Measurements from ENCODE around the gene GCLM.
A peak's percentile ranks its signal among the peaks of the same experiment; 100 is the strongest.

GCLM gene

GRCh38 chr1:93880731-93881130, 28.5 kb downstream of the GCLM start:
- peaks cover 30% of the 10 kb centered on the region for H3K79me2 ChIP-seq (ENCODE audit: insufficient read depth, low read depth)
- H3K4me1 ChIP-seq (ENCODE audit: low read depth, poor library complexity, severe bottlenecking), result peaks cover 25% of the 10 kb centered on the region
- H3K9ac ChIP-seq, result no peak overlapping the region
- H3K36me3 ChIP-seq (ENCODE audit: insufficient read depth), result no peaks in the 10 kb centered on the region
- H3K4me3 ChIP-seq (IDR thresholded peaks at IDR 0.05; ENCODE audit: insufficient read depth, low read depth, low read length), result no peak overlapping the region
- no peak for TF ChIP-seq CTCF (conservative IDR thresholded peaks at IDR 0.05; ENCODE audit: low read depth, low read length)
- H3K27me3 ChIP-seq (ENCODE audit: insufficient read depth, low read depth), result no peaks in the 10 kb centered on the region
- no peak overlapping the region for H3K27ac ChIP-seq
- no peak overlapping the region for H2AFZ ChIP-seq (ENCODE audit: low read depth)
- no peak overlapping the region for H3K4me2 ChIP-seq
- H4K20me1 ChIP-seq (ENCODE audit: insufficient read depth), result no peaks in the 10 kb centered on the region

- peak within 1 kb of the TSS; percentile 86 for H2AFZ ChIP-seq (ENCODE audit: low read depth)
- H3K4me3 ChIP-seq (IDR thresholded peaks at IDR 0.05; ENCODE audit: insufficient read depth, low read depth, low read length), result peak within 1 kb of the TSS; percentile 57
- peaks cover 25% of the 10 kb centered on the region for H3K4me1 ChIP-seq (ENCODE audit: low read depth, poor library complexity, severe bottlenecking)
- H3K9ac ChIP-seq, result peak within 1 kb of the TSS; percentile 90
- no peak for TF ChIP-seq CTCF (conservative IDR thresholded peaks at IDR 0.05; ENCODE audit: low read depth, low read length)
- no peaks in the 10 kb centered on the region for H4K20me1 ChIP-seq (ENCODE audit: insufficient read depth)
- H3K4me2 ChIP-seq, result peak within 1 kb of the TSS; percentile 96
- no peaks in the 10 kb centered on the region for H3K36me3 ChIP-seq (ENCODE audit: insufficient read depth)
- no peaks in the 10 kb centered on the region for H3K27me3 ChIP-seq (ENCODE audit: insufficient read depth, low read depth)
- H3K27ac ChIP-seq, result peak within 1 kb of the TSS; percentile 85
- H3K79me2 ChIP-seq (ENCODE audit: insufficient read depth, low read depth), result peaks cover 30% of the 10 kb centered on the region
Observed at GRCh38 chr1:93878889-93879586, 30.2 kb downstream of the GCLM start, which contains the start of gene DNTTIP2. DNTTIP2 (minus strand) TSS chr1:93879206; CDS start chr1:93879148, 58 bp downstream.

- H3K9ac ChIP-seq, result peak overlapping the region; percentile 90
- H2AFZ ChIP-seq (ENCODE audit: low read depth), result peak overlapping the region; percentile 86
- H3K4me2 ChIP-seq, result peak overlapping the region; percentile 88
- peak overlapping the region; percentile 85 for H3K27ac ChIP-seq
- H3K36me3 ChIP-seq (ENCODE audit: insufficient read depth), result no peaks in the 10 kb centered on the region
- no peaks in the 10 kb centered on the region for H4K20me1 ChIP-seq (ENCODE audit: insufficient read depth)
- H3K4me1 ChIP-seq (ENCODE audit: low read depth, poor library complexity, severe bottlenecking), result peaks cover 25% of the 10 kb centered on the region
- H3K4me3 ChIP-seq (IDR thresholded peaks at IDR 0.05; ENCODE audit: insufficient read depth, low read depth, low read length), result no peak overlapping the region
- H3K79me2 ChIP-seq (ENCODE audit: insufficient read depth, low read depth), result peaks cover 30% of the 10 kb centered on the region
- no peak for TF ChIP-seq CTCF (conservative IDR thresholded peaks at IDR 0.05; ENCODE audit: low read depth, low read length)
- no peaks in the 10 kb centered on the region for H3K27me3 ChIP-seq (ENCODE audit: insufficient read depth, low read depth)
Observed at GRCh38 chr1:93878501-93878888, 30.7 kb downstream of the GCLM start.

- Histone ChIP-seq H4K20me1 (ENCODE audit: insufficient read depth) (no peaks in the 10 kb centered on the region), H3K27me3 (ENCODE audit: insufficient read depth, low read depth) (no peaks in the 10 kb centered on the region), H3K4me3 (IDR thresholded peaks at IDR 0.05; ENCODE audit: insufficient read depth, low read depth, low read length) (no peak overlapping the region), H3K4me2 (peak overlapping the region; percentile 88), H3K36me3 (ENCODE audit: insufficient read depth) (no peaks in the 10 kb centered on the region), H2AFZ (ENCODE audit: low read depth) (no peak overlapping the region), H3K79me2 (ENCODE audit: insufficient read depth, low read depth) (peaks cover 30% of the 10 kb centered on the region), H3K9ac (no peak overlapping the region; the same call in 1 of the 2 replicates), H3K27ac (no peak overlapping the region), H3K4me1 (ENCODE audit: low read depth, poor library complexity, severe bottlenecking) (peaks cover 25% of the 10 kb centered on the region)
- no peak for TF ChIP-seq CTCF (conservative IDR thresholded peaks at IDR 0.05; ENCODE audit: low read depth, low read length)
Observed at GRCh38 chr1:93877529-93877928, 31.7 kb downstream of the GCLM start.

All from KMS-11 (cell line).